ENCODE data around the gene PRIM1. TPM values are rescaled to one million over a fixed set of nuclear protein-coding genes. Genes with fewer than 3 reads are reported as not detected.

PRIM1 gene
- total and polyA plus RNA-seq, 2 of the 13 experiments (the other 11 are each of a cell fraction or from before 2014, with no cell fraction given), result 30.0 to 47.3 TPM

DNA sequence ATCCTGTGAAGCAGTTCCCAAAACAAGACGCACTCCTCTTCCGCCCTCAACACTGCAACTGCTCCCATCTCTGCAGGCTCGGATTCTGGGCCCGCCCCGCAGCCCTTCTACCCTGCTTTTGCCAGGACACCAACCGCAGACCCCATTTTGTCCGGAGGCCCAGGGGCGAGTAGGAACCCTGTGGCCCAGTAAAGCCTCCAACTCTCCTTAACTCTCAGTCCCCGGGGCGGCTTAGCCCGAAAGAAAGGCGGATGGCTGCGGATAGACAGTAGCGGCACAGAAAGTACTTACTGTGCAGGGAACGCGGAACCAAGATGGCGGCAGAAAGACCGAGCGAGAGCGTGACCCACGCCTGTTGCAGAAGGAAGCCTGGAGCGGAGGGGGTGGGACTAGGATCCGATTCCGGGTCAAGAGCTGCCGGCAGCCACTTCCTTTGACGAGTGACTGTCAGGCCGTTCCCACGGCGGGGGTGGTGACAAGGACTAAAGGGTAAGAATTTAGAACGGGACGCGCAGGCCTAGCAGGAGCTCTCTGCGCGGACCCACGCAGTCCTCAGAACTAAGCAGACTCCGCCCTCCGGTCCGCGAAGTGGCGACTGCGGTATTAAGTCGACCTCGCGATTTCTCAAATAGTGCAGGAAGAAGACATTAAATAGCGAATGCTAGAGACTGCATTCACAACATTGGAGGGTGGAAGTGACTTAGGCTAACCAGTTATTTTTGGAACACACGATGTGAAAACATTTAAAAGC is 27.0 kb downstream of the PRIM1 start, which contains the start of gene NACA (continued):
- TF ChIP-seq CENPBD1 (CRISPR knock-in tag; IDR thresholded peaks at IDR 0.05; ENCODE audit: borderline replicate concordance, low read depth), result no peak
- peak; percentile 94 for TF ChIP-seq ZFX (CRISPR knock-in tag; IDR thresholded peaks at IDR 0.05; ENCODE audit: low read depth)
- TF ChIP-seq ZNF841 (CRISPR knock-in tag; IDR thresholded peaks at IDR 0.05; ENCODE audit: borderline replicate concordance), result no peak
- TF ChIP-seq NR2F6 (IDR thresholded peaks at IDR 0.05), result 0 out of 2 replicates have a peak, but pooled peaks have one; percentile 39
- peak; percentile 53; the same call in 1 of the 2 replicates for TF ChIP-seq NR2F6 (CRISPR knock-in tag; IDR thresholded peaks at IDR 0.05)
- TF ChIP-seq, protein P1, sequence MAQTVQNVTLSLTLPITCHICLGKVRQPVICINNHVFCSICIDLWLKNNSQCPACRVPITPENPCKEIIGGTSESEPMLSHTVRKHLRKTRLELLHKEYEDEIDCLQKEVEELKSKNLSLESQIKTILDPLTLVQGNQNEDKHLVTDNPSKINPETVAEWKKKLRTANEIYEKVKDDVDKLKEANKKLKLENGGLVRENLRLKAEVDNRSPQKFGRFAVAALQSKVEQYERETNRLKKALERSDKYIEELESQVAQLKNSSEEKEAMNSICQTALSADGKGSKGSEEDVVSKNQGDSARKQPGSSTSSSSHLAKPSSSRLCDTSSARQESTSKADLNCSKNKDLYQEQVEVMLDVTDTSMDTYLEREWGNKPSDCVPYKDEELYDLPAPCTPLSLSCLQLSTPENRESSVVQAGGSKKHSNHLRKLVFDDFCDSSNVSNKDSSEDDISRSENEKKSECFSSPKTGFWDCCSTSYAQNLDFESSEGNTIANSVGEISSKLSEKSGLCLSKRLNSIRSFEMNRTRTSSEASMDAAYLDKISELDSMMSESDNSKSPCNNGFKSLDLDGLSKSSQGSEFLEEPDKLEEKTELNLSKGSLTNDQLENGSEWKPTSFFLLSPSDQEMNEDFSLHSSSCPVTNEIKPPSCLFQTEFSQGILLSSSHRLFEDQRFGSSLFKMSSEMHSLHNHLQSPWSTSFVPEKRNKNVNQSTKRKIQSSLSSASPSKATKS (CRISPR knock-in tag; IDR thresholded peaks at IDR 0.05), result 0 out of 2 replicates have a peak, but pooled peaks have one; percentile 65
- peak; percentile 89; the same call in 1 of the 2 replicates for TF ChIP-seq CAMTA2 (CRISPR knock-in tag; IDR thresholded peaks at IDR 0.05; ENCODE audit: borderline replicate concordance)
- TF ChIP-seq SALL1 (CRISPR knock-in tag; IDR thresholded peaks at IDR 0.05), result peak; percentile 93
- peak; percentile 92 for TF ChIP-seq RBM39 (IDR thresholded peaks at IDR 0.05; ENCODE audit: low read depth, low read length, poor library complexity, severe bottlenecking)
- TF ChIP-seq ZNF615 (CRISPR knock-in tag; IDR thresholded peaks at IDR 0.05; ENCODE audit: borderline replicate concordance), result no peak
- TF ChIP-seq ZNF251 (CRISPR knock-in tag; IDR thresholded peaks at IDR 0.05), result no peak
- TF ChIP-seq ZNF205 (CRISPR knock-in tag; IDR thresholded peaks at IDR 0.05), result peak; percentile 91
- no peak for TF ChIP-seq TCF7L2 (IDR thresholded peaks at IDR 0.05; ENCODE audit: low read depth, low read length)
- TF ChIP-seq ZNF572 (CRISPR knock-in tag; IDR thresholded peaks at IDR 0.05), result peak; percentile 97
- TF ChIP-seq, protein P2, sequence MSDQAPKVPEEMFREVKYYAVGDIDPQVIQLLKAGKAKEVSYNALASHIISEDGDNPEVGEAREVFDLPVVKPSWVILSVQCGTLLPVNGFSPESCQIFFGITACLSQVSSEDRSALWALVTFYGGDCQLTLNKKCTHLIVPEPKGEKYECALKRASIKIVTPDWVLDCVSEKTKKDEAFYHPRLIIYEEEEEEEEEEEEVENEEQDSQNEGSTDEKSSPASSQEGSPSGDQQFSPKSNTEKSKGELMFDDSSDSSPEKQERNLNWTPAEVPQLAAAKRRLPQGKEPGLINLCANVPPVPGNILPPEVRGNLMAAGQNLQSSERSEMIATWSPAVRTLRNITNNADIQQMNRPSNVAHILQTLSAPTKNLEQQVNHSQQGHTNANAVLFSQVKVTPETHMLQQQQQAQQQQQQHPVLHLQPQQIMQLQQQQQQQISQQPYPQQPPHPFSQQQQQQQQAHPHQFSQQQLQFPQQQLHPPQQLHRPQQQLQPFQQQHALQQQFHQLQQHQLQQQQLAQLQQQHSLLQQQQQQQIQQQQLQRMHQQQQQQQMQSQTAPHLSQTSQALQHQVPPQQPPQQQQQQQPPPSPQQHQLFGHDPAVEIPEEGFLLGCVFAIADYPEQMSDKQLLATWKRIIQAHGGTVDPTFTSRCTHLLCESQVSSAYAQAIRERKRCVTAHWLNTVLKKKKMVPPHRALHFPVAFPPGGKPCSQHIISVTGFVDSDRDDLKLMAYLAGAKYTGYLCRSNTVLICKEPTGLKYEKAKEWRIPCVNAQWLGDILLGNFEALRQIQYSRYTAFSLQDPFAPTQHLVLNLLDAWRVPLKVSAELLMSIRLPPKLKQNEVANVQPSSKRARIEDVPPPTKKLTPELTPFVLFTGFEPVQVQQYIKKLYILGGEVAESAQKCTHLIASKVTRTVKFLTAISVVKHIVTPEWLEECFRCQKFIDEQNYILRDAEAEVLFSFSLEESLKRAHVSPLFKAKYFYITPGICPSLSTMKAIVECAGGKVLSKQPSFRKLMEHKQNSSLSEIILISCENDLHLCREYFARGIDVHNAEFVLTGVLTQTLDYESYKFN (CRISPR knock-in tag; conservative IDR thresholded peaks at IDR 0.05), result peak; percentile 64; the same call in 1 of the 2 replicates
- TF ChIP-seq NCOA1 (CRISPR knock-in tag; IDR thresholded peaks at IDR 0.05), result 0 out of 2 replicates have a peak, but pooled peaks have one; percentile 47
- TF ChIP-seq RELA (CRISPR knock-in tag; IDR thresholded peaks at IDR 0.05), result no peak
- TF ChIP-seq ZZZ3 (CRISPR knock-in tag; IDR thresholded peaks at IDR 0.05; ENCODE audit: borderline replicate concordance), result peak; percentile 97; the same call in 1 of the 2 replicates
